OCI-LY7 (cell line): ENCODE data around the gene NPAS2.

Source experiments
- EZH2phosphoT487 ChIP-seq: fragments of 200-600 bp; sonication (generic); IDR thresholded peaks from 2 replicates; pipeline ENCODE4 v1.6.1; 2018; ENCODE audit warnings: low read depth, borderline replicate concordance, mild to moderate bottlenecking, mixed run types, antibody characterized with exemption, low read length, moderate library complexity, mixed read lengths
- TF ChIP-seq, protein P1 (sequence below): fragments of 200-600 bp; sonication (generic); conservative IDR thresholded peaks from 2 replicates; pipeline ENCODE4 v1.5.1; 2014; ENCODE audit warnings: mild to moderate bottlenecking, antibody characterized with exemption, low read length, moderate library complexity, mixed read lengths

DNA sequence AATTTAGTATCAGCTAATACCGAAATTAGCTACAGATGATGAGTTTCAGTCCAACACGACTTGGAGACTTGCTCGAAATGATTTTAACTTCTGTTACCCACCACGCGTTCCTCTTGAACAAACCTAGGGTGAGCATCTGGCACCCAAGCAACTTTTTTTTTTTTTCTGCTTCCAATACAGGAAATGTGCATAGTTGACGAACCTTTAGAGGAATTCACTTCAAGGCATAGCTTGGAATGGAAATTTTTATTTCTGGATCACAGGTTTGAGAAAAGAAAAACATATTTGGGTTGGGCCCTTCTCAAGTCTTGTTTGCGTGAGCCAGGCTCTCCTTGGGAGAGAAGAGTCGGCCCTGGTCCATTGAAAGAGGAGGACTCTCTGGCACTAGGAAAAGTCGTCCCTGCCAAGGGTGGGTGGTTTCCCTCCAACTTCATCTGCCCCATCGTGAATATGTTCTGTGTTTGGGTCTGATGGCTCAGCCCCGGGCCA, 144.8 kb downstream of the NPAS2 start:
- TF ChIP-seq, protein P1, sequence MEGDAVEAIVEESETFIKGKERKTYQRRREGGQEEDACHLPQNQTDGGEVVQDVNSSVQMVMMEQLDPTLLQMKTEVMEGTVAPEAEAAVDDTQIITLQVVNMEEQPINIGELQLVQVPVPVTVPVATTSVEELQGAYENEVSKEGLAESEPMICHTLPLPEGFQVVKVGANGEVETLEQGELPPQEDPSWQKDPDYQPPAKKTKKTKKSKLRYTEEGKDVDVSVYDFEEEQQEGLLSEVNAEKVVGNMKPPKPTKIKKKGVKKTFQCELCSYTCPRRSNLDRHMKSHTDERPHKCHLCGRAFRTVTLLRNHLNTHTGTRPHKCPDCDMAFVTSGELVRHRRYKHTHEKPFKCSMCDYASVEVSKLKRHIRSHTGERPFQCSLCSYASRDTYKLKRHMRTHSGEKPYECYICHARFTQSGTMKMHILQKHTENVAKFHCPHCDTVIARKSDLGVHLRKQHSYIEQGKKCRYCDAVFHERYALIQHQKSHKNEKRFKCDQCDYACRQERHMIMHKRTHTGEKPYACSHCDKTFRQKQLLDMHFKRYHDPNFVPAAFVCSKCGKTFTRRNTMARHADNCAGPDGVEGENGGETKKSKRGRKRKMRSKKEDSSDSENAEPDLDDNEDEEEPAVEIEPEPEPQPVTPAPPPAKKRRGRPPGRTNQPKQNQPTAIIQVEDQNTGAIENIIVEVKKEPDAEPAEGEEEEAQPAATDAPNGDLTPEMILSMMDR = no peak
- no peak for TF ChIP-seq EZH2phosphoT487
